NCI-H187 treated with DMSO at 0.1 percent for 48 hours (cell line): ENCODE results near the gene GPATCH4.
"Not testable (repeated sequence)": the region's sequence is repeated elsewhere in the genome, so short reads cannot be mapped to it uniquely, and the experiment has no call there.

Experiments used
- DNase-seq: peaks from one replicate; lab custom pipeline; 2025; lab: John Stamatoyannopoulos, UW

Gene GPATCH4

GRCh38 chr1:156574039-156574633 lies 27.1 kb downstream of the GPATCH4 start:
- no peak for DNase-seq

- DNase-seq: no peak
Measured at GRCh38 chr1:156572663-156573018, 28.6 kb downstream of the GPATCH4 start.

GRCh38 chr1:156571919-156572662 lies 29.2 kb downstream of the GPATCH4 start, which contains the start of gene IQGAP3:
TSS of gene IQGAP3 (minus strand) at chr1:156572565. CDS start at chr1:156572529, 36 bp downstream.
- DNase-seq: peak; percentile 53

GRCh38 chr1:156571261-156571852 lies 29.9 kb downstream of the GPATCH4 start:
- no peak for DNase-seq

GRCh38 chr1:156566436-156566835 lies 34.8 kb downstream of the GPATCH4 start:
- DNase-seq: no peak

GRCh38 chr1:156565519-156565918 lies 35.8 kb downstream of the GPATCH4 start:
- DNase-seq: no peak

- no peak for DNase-seq
Measured at GRCh38 chr1:156560585-156561163, 40.6 kb downstream of the GPATCH4 start.

GRCh38 chr1:156559797-156560385 lies 41.4 kb downstream of the GPATCH4 start:
- no peak for DNase-seq

GRCh38 chr1:156559086-156559796 lies 42.0 kb downstream of the GPATCH4 start:
- no peak for DNase-seq

- DNase-seq: no peak
Measured at GRCh38 chr1:156556354-156556753, 44.9 kb downstream of the GPATCH4 start.

GRCh38 chr1:156555715-156556114 lies 45.6 kb downstream of the GPATCH4 start:
- DNase-seq: no peak

- no peak for DNase-seq
Measured at GRCh38 chr1:156554971-156555370, 46.3 kb downstream of the GPATCH4 start.

- DNase-seq: no peak
Measured at GRCh38 chr1:156553860-156554485, 47.3 kb downstream of the GPATCH4 start.

GRCh38 chr1:156552937-156553336 lies 48.3 kb downstream of the GPATCH4 start:
- not testable (repeated sequence) for DNase-seq

GRCh38 chr1:156552518-156552917 lies 48.8 kb downstream of the GPATCH4 start:
- DNase-seq: no peak

- no peak for DNase-seq
Measured at GRCh38 chr1:156551869-156552268, 49.4 kb downstream of the GPATCH4 start.

- no peak for DNase-seq
Measured at GRCh38 chr1:156551066-156551643, 50.1 kb downstream of the GPATCH4 start.

- no peak for DNase-seq
Measured at GRCh38 chr1:156550346-156550745, 50.9 kb downstream of the GPATCH4 start.

- no peak for DNase-seq
Measured at GRCh38 chr1:156549831-156550230, 51.4 kb downstream of the GPATCH4 start.

GRCh38 chr1:156549390-156549789 lies 51.9 kb downstream of the GPATCH4 start:
- DNase-seq: no peak

GRCh38 chr1:156547982-156548381 lies 53.3 kb downstream of the GPATCH4 start:
- no peak for DNase-seq
